Raji (cell line): ENCODE data around the gene IQGAP2.

Experiments
- POLR2A ChIP-seq: IDR thresholded peaks from 2 replicates; pipeline ENCODE4 v1.6.1; 2011; ENCODE audit warnings: low read depth, low read length, control low read depth; ENCODE audit not compliant: insufficient read depth

IQGAP2 gene

GRCh38 chr5:76595755-76596481, 192.8 kb downstream of the IQGAP2 start:
- no peak for TF ChIP-seq POLR2A

GRCh38 chr5:76598531-76598930, 195.4 kb downstream of the IQGAP2 start:
- TF ChIP-seq POLR2A: no peak

- TF ChIP-seq POLR2A: no peak
Observed at GRCh38 chr5:76600716-76601115, 197.6 kb downstream of the IQGAP2 start.

- TF ChIP-seq POLR2A: no peak
Observed at GRCh38 chr5:76601470-76601869, 198.4 kb downstream of the IQGAP2 start.

- no peak for TF ChIP-seq POLR2A
Observed at GRCh38 chr5:76602094-76602726, 199.1 kb downstream of the IQGAP2 start.

GRCh38 chr5:76604838-76605237, 201.8 kb downstream of the IQGAP2 start:
- TF ChIP-seq POLR2A: no peak

- no peak for TF ChIP-seq POLR2A
Observed at GRCh38 chr5:76606701-76607100, 203.6 kb downstream of the IQGAP2 start.

- TF ChIP-seq POLR2A: no peak
Observed at GRCh38 chr5:76607353-76607871, 204.3 kb downstream of the IQGAP2 start.

- no peak for TF ChIP-seq POLR2A
Observed at GRCh38 chr5:76608833-76609232, 205.7 kb downstream of the IQGAP2 start.

GRCh38 chr5:76610196-76610595, 207.1 kb downstream of the IQGAP2 start:
- TF ChIP-seq POLR2A: no peak

- no peak for TF ChIP-seq POLR2A
Observed at GRCh38 chr5:76612942-76613341, 209.9 kb downstream of the IQGAP2 start.

GRCh38 chr5:76615759-76616158, 212.7 kb downstream of the IQGAP2 start:
- no peak for TF ChIP-seq POLR2A

- no peak for TF ChIP-seq POLR2A
Observed at GRCh38 chr5:76616206-76616605, 213.1 kb downstream of the IQGAP2 start.

- TF ChIP-seq POLR2A: no peak
Observed at GRCh38 chr5:76617229-76617628, 214.1 kb downstream of the IQGAP2 start.

GRCh38 chr5:76617675-76618074, 214.6 kb downstream of the IQGAP2 start:
- TF ChIP-seq POLR2A: no peak

GRCh38 chr5:76620166-76620565, 217.1 kb downstream of the IQGAP2 start:
- TF ChIP-seq POLR2A: no peak
